Activated CD4-positive, alpha-beta T cell treated with anti-CD3 and anti-CD28 coated beads, Interleukin-2, amount 10 ng/mL, durations not matched to agents 24 days and 14 days (primary cell): ENCODE results near the gene CFAP97. TPM values are rescaled to one million over a fixed set of nuclear protein-coding genes. Genes with fewer than 3 reads are reported as not detected.
"Not testable (repeated sequence)": the region's sequence is repeated elsewhere in the genome, so short reads cannot be mapped to it uniquely, and the experiment has no call there.

Experiments used
- DNase-seq: peaks from one replicate; pipeline ENCODE4 v3.0.0; 2022
- H3K27ac Mint-ChIP-seq: one replicate; pipeline ENCODE4 v1.8.0; 2022; ENCODE audit warnings: mild to moderate bottlenecking, mixed read lengths
- H3K27me3 Mint-ChIP-seq: one replicate; pipeline ENCODE4 v1.8.0; 2022; ENCODE audit warnings: mixed read lengths
- H3K36me3 Mint-ChIP-seq: one replicate; pipeline ENCODE4 v1.8.0; 2022; ENCODE audit warnings: low read depth, mild to moderate bottlenecking, mixed read lengths
- H3K4me1 Mint-ChIP-seq: one replicate; pipeline ENCODE4 v1.8.0; 2021; ENCODE audit warnings: mixed read lengths
- H3K4me3 Mint-ChIP-seq: one replicate; pipeline ENCODE4 v1.8.0; 2022; ENCODE audit warnings: mild to moderate bottlenecking, moderate library complexity, mixed read lengths
- H3K9me3 Mint-ChIP-seq: one replicate; pipeline ENCODE4 v1.8.0; 2021; ENCODE audit warnings: mixed read lengths
- intact Hi-C: fragments of 100-400 bp; cut with micrococcal nuclease; formaldehyde crosslinking; loops from one replicate; pipeline ENCODE4 v1.15.1; 2023
- total RNA-seq: library from RNA; stranded (reverse); gene quantifications from 2 replicates; pipeline ENCODE4 v1.2.3, GENCODE V29; 2022

Gene CFAP97
- total RNA-seq, 1 donor from 2014 or later = 56.6 TPM

DNA sequence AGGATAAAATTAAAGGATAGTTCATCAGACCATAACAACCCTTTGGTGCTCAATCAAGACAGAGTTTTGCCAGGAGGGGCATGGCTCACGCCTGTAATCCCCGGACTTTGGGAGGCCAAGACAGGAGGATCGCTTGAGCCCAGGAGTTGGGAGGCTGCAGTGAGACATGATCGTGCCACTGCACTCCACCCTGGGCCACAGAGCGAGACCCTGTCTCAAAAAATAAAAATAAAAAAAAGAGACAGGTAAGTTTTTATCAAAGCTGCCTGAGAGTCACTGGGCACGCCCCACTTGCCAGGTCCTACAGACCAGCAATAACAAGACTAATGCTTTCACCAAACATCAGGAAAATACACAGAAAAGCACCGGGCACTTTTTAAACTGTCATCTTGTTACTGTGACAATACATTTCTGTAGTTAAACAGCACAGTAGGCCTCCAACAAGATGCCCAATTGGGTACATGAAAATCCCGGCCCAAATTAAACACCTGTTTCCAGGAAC is 765 bp downstream of the CFAP97 start:
- Mint-ChIP-seq H3K9me3 (no peaks in the 10 kb centered on the region), H3K4me3 (peak overlapping the region; percentile 97), H3K36me3 (peaks cover 19% of the 10 kb centered on the region), H3K4me1 (peaks cover 36% of the 10 kb centered on the region), H3K27ac (peak overlapping the region; percentile 99), H3K27me3 (no peaks in the 10 kb centered on the region)
- DNase-seq = no peak
- intact Hi-C loops = loop anchor here (2.0 to 10.0 kb wide), 6 partner anchors 222 to 1701 kb away; partner anchors contain the start of genes ACSL1, CENPU, CYP4V2 and UFSP2

DNA sequence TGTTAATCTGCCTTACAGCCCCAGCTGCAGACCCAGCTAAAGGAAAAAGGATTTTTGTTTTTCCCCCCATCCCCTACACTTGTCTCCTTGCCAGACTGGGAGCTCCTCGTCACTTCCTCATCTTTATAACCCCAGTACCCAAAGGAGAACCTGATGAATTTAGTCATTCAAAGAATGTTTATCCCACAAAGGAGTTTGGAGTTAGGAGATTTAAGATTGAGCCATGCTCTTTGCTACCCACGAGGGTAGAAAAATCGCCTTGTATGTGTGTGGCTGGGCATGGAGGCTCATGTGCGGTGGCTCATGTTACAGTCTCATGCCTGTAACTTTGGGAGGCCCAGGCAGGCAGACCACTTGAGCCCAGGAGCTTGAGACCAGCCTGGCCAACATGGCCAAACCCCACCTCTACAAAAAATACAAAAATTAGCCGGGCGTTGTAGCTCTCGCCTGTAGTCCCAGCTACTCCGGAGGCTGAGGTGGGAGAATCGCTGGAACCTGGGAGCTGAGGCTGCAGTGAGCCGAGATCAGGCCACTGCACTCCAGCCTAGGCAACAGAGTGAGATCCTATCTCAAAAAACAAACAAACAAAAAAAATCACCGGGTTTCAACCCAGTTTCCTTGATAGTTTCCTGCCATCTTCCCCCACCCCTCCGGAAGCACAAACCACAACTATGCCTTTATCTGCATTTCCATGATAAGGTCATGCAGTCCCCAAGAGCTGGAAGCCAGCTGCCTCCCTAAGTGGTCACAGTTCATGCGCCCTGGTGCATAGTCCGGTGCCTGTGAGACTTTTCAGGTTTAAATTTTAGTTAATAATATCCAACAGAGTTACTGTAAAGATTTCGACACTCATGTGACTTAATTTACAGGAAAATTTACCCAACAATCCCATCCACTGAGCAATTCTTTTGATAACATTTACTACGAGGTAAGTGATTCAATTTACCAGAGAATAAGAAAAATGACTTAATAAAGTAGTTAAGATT is 1.5 kb downstream of the CFAP97 start:
- Mint-ChIP-seq H3K36me3 (peaks cover 19% of the 10 kb centered on the region), H3K4me1 (peaks cover 36% of the 10 kb centered on the region), H3K9me3 (no peaks in the 10 kb centered on the region), H3K27ac (peak overlapping the region; percentile 99), H3K4me3 (peak overlapping the region; percentile 97), H3K27me3 (no peaks in the 10 kb centered on the region)
- intact Hi-C loops = loop anchor here (2.0 to 10.0 kb wide), 6 partner anchors 223 to 1700 kb away; partner anchors contain the start of genes ACSL1, CENPU, CYP4V2 and UFSP2
- peak; percentile 85 for DNase-seq

DNA sequence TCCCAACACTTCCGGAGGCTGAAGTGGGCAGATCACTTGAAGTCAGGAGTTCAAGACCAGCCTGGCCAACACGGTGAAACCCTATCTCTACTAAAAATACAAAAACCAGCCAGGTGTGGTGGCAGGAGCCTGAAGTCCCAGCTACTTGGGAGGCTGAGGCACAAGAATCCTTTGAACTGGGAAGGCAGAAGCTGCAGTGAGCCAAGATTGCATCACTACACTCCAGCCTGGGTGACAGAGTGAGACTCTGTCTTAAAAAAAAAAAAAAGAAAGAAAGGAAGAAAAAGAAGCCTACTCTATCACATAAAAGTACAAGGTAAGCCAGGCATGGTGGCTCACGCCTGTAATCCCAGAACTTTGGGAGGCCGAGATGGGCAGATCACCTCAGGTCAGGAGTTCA is 5.6 kb downstream of the CFAP97 start:
- intact Hi-C loops, H3K9me3 Mint-ChIP-seq, DNase-seq, H3K27me3 Mint-ChIP-seq, H3K4me3 Mint-ChIP-seq, H3K27ac Mint-ChIP-seq: not testable (repeated sequence)
- peaks cover 22% of the 10 kb centered on the region for H3K4me1 Mint-ChIP-seq
- H3K36me3 Mint-ChIP-seq = peaks cover 26% of the 10 kb centered on the region

DNA sequence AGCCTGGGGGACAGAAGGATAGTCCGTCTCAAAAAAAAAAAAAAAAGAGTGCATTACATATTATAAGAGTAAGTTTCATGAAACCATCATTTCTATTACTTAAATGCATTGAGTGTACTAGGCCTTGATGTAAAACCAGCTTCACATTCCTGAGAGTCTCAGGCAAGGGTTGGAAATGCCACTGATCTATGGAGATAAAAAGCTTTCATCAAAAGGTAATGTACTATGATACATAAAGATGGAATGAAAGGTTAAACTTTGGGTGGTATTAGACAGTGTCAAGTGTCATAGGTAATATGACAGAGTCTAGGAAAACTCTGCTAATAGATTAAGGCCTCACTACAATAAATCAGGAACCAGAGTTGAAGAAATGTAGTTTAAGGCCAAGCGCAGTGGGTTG is 7.4 kb downstream of the CFAP97 start:
- no peak overlapping the region for H3K4me3 Mint-ChIP-seq
- no peak for DNase-seq
- intact Hi-C loops = no loop called here
- H3K9me3 Mint-ChIP-seq = no peaks in the 10 kb centered on the region
- no peak overlapping the region for H3K27ac Mint-ChIP-seq
- peaks cover 28% of the 10 kb centered on the region for H3K36me3 Mint-ChIP-seq
- peaks cover 13% of the 10 kb centered on the region for H3K4me1 Mint-ChIP-seq
- no peaks in the 10 kb centered on the region for H3K27me3 Mint-ChIP-seq

DNA sequence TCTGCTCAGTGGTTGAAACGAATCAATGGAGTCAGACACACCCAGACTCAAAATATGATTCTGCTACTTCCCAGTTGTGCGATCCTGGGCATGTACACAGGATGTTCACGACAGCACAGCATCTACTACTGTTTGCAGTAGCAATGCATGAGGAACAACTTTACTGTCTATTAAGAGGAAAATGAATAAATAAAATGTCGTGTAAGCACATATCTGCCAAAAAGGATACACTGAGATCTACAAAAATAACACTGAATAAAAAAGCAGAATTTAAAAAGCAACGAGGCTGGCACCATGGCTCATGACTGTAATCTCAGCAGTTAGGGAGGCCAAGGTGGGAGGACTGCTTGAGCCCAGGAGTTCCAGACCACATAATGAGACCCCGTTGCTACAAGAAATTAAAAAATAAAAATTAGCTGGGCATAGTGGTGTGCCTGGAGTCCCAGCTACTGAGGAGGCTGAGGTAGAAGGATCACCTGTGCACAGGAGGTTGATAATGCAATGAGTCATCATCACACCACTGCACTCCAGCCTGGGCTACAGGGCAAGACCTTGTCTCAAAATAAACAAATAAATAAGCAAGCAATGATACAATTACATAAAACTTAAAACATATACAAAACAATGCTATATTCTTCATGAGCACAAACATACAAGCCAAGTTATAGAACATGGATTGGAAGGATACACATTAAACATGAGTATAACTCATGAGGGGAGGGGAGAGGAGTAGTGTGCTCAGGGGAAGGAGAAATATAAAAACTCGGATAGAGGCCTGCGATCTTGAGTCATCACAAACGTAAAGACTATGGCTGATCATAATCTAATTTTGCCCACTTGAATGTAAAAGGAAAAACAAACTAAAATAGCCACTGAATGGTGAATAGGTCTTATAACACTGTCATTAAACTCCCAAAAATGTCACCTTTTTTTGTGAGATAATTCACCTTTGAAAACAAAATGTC is 8.6 kb downstream of the CFAP97 start:
- Mint-ChIP-seq H3K27me3 (no peaks in the 10 kb centered on the region), H3K36me3 (peaks cover 31% of the 10 kb centered on the region), H3K27ac (no peak overlapping the region), H3K9me3 (no peaks in the 10 kb centered on the region), H3K4me3 (no peak overlapping the region), H3K4me1 (peaks cover 16% of the 10 kb centered on the region)
- intact Hi-C loops = no loop called here
- no peak for DNase-seq

DNA sequence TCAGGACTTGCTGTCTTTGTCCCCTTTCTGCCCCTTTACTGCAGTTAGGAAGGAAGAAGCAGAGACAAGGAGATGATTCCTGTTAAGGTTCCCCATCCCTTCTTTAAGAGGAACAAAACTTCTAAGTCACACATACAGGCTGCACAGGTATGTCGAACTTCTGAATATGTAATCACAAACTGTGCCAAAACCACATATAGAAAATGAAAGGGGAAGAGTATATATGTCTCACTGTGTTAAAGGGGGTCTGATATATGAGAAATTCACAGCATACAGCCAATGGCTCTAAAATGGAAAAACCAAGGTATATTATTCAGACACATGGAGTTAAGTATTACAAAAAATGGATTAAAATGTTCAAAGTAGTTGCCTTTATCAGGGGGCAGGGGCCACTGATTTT is 11.7 kb downstream of the CFAP97 start:
- H3K27me3 Mint-ChIP-seq = no peaks in the 10 kb centered on the region
- intact Hi-C loops = no loop called here
- no peak for DNase-seq
- no peak overlapping the region for H3K27ac Mint-ChIP-seq
- no peaks in the 10 kb centered on the region for H3K9me3 Mint-ChIP-seq
- peaks cover 18% of the 10 kb centered on the region for H3K4me1 Mint-ChIP-seq
- H3K36me3 Mint-ChIP-seq = peaks cover 39% of the 10 kb centered on the region
- H3K4me3 Mint-ChIP-seq = no peak overlapping the region

DNA sequence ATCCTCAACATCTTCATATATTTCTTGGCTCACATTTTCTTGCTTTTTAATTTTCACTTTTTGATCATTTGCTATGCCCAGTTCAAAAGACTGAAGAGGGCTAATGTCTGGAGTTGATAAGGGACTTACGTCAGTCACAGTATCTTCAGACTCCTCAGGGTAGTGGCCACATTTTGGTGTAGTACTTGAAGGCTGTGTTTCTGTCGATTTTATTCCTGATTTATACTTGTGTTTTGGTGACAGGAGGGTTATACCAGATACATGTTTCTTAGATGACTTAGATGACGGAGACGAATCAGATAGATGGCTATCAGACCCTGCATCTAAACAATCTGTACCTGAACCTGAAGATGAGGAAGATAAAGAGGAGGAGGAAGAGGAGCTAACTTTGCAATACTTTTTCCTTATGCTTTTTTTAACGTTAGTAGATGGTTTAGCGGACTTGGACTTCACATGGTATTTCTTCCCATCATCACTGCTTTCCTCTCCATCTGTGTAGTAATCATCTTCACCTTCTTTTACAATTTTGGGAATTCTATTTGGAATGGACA is 13.4 kb downstream of the CFAP97 start:
- Mint-ChIP-seq H3K9me3 (no peaks in the 10 kb centered on the region), H3K27me3 (no peaks in the 10 kb centered on the region), H3K36me3 (peaks cover 37% of the 10 kb centered on the region), H3K4me1 (peaks cover 18% of the 10 kb centered on the region), H3K27ac (no peak overlapping the region), H3K4me3 (no peak overlapping the region)
- DNase-seq = no peak
- intact Hi-C loops = no loop called here

DNA sequence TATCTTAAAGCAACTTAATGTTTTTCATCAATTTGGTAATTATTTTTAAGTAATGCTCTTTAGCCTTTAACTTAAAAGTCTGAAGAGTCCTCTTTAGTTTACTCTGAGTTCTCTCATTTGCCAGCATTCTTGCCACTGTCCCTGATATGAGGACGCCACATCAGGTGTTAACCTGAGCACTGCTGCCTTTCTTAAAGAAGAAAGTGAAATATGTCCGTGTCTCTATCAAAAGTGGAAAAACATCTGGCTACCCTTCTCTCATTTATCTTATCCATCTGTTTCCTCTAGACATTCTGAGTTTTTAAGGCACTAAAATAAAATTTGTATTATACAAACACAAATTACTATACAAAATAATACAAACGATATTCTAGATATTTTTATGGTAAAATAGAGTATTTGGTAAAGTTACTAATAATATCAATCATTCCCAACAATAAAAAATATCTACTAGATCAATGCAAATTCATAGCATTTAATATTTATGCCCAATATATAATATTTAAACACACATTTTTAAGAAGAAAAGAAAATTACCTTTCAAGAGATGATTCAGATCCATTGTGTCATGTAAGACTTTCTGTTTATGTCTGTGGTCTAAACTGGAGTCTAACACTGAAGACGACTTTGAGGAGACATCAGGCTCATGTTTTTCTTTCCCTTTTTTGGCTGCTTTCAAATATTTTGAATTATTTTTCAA is 14.0 kb downstream of the CFAP97 start:
- Mint-ChIP-seq H3K27me3 (no peaks in the 10 kb centered on the region), H3K4me3 (no peak overlapping the region), H3K9me3 (no peaks in the 10 kb centered on the region), H3K27ac (no peak overlapping the region), H3K36me3 (peaks cover 35% of the 10 kb centered on the region), H3K4me1 (peaks cover 16% of the 10 kb centered on the region)
- intact Hi-C loops = no loop called here
- no peak for DNase-seq

DNA sequence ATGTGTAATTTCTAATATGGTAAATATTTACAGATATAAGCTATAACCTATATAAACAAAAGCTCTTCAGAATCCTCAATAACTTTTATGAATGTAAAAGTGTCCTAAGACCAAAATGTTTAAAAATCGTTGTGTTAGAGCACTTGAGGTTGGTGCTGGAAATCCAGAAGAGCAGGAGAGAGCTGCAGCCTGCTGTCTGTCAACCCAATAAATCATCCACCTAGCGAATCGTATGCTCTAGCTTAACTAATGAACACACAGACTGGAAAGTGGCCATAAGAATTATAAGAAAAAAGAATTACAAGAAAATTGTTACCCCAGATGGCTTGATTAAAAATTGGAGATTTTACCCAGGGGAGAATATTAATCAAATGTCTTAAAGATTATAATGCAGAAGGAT is 17.0 kb downstream of the CFAP97 start:
- intact Hi-C loops = no loop called here
- H3K27me3 Mint-ChIP-seq = no peaks in the 10 kb centered on the region

DNA sequence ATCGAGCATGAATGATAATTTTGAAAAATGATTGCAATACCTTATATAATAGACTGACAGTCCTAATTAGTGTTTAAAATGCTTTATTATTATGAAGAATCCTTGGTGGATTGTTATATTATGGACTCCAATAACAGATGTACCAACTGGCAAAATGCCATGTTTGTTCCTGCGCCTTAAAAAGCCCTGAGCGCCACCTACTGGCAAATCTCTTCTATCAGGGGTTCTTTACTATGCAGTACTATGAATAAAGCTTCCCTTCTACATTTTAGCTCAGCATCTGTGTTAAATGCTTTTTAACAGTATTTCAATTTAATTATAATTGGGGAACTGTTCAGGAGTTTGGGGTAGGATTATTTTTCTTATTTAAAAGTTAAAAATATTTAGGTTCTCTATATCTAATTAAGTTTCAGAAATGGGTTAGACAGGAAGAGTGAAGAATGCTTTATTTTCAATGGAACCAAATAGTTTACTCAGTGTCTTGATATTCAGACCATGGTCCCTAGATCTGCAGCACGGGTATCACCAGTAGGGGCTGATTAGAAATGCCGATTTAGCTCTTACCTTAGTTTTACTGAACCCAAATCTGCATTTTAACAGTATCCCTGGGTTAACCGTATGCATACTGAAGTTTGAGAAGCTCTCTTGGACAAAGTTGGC is 20.0 kb downstream of the CFAP97 start:
- H3K27me3 Mint-ChIP-seq = no peaks in the 10 kb centered on the region
- intact Hi-C loops = loop anchor here (1.0 to 5.0 kb wide), 2 partner anchors 41 to 144 kb away; partner anchors contain the start of gene SLC25A4
- peak; percentile 92 for DNase-seq
- no peaks in the 10 kb centered on the region for H3K9me3 Mint-ChIP-seq
- H3K36me3 Mint-ChIP-seq = peaks cover 21% of the 10 kb centered on the region
- H3K4me3 Mint-ChIP-seq = no peak overlapping the region
- H3K27ac Mint-ChIP-seq = no peak overlapping the region
- H3K4me1 Mint-ChIP-seq = peaks cover 9% of the 10 kb centered on the region

More for the DNA sequence above, 17.0 kb downstream of the CFAP97 start:
- Mint-ChIP-seq H3K9me3 (no peaks in the 10 kb centered on the region), H3K27ac (no peak overlapping the region), H3K36me3 (peaks cover 31% of the 10 kb centered on the region), H3K4me3 (no peak overlapping the region), H3K4me1 (peaks cover 13% of the 10 kb centered on the region)
- no peak for DNase-seq

DNA sequence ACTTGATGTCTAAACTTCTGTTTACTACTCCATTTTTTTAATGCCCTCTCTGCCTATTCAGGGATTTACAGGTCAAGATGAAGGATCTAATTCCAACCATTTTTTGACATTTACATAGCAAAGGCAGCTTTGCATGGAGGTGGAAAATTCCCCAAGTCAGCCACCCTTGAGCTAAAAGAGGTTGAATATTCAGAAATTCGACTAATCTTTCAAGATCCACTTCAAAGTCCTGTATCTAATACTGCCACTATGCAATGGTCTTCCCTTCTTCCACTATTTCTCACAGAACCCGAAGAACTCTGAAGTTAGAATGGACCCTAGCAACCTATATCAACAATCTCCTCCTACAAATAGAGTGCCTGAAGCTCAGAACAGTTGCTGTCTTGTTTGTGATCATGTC is 21.6 kb downstream of the CFAP97 start:
- DNase-seq = no peak
- H3K4me3 Mint-ChIP-seq = no peak overlapping the region
- no peaks in the 10 kb centered on the region for H3K9me3 Mint-ChIP-seq
- no peak overlapping the region for H3K27ac Mint-ChIP-seq
- H3K36me3 Mint-ChIP-seq = peaks cover 14% of the 10 kb centered on the region
- peaks cover 7% of the 10 kb centered on the region for H3K4me1 Mint-ChIP-seq
- H3K27me3 Mint-ChIP-seq = no peaks in the 10 kb centered on the region
- intact Hi-C loops = loop anchor here (5.0 kb wide), 1 partner anchor 40 kb away; the partner anchor contains the start of gene SLC25A4

DNA sequence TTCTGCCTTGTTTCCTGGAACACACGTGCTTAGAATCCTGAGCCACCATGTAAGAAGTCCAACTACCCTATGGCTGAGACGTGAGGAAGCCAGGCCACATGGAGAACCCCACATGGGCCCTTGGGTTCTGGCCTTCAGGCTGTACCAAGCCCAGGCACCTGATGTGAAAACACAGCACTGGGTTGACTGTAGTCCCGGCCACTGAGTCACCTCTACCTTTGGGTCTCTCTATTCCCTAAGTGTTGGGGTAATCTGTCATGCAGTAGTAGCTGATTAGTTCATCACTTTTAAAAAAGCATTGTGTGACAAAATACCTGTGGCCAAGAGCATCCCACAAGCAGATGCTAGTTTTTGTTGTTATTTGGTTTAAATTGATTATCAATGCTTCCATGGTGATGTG is 24.3 kb downstream of the CFAP97 start:
- intact Hi-C loops = no loop called here
- Mint-ChIP-seq H3K9me3 (no peaks in the 10 kb centered on the region), H3K36me3 (peaks cover 17% of the 10 kb centered on the region), H3K27me3 (no peaks in the 10 kb centered on the region), H3K27ac (no peak overlapping the region), H3K4me3 (no peak overlapping the region), H3K4me1 (peaks cover 6% of the 10 kb centered on the region)
- no peak for DNase-seq
